AG04449 (cell line): ENCODE data around the gene IGF2BP2.

Source experiments
- CTCF ChIA-PET: fragments of 350-600 bp; formaldehyde crosslinking; extraction: SDS; loops from one replicate; lab custom pipeline; 2021; ENCODE audit warnings: antibody characterized with exemption; lab: Yijun Ruan, JAX
- POLR2A ChIA-PET: fragments of 400-600, 350-600 bp; formaldehyde crosslinking; extraction: SDS; loops from one replicate; lab custom pipeline; 2020; ENCODE audit warnings: antibody characterized with exemption, inconsistent platforms; lab: Yijun Ruan, JAX
- DNase-seq: peaks from one replicate; pipeline ENCODE4 v3.0.0-alpha.2; 2010; ENCODE audit warnings: low read depth, low spot score
- H3K4me3 ChIP-seq: 2 replicates; pipeline ENCODE4 v1.5.1; 2011; ENCODE audit warnings: low read depth, mild to moderate bottlenecking, control low read depth, low read length
- TF ChIP-seq, protein P1 (sequence below): IDR thresholded peaks from one replicate; pipeline ENCODE4 v1.5.1; 2011; ENCODE audit warnings: mild to moderate bottlenecking, moderate library complexity, low read length, control low read depth, inconsistent platforms; ENCODE audit not compliant: insufficient read depth; ENCODE audit errors: missing control alignments

Gene IGF2BP2

DNA sequence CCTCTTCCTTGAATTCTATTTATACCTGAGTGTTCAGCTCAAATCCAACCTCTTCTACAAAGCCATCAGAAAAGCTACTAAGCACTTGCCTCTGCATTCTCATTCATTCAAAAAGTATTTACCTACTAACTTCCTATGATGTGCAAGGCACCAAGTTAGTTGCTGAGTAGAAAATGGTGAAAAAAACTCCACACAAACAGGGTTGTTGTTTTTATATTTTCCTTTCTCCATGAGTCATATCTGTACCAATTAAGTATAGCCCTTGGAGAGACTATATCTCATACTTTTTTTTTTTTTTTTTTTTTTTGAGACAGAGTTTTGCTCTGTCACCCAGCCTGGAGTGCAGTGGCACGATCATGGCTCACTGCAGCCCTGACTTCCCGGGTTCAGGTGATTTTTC lies 67.7 kb downstream of the IGF2BP2 start:
- no peak overlapping the region for H3K4me3 ChIP-seq
- CTCF ChIA-PET = interaction anchor here (0.8 to 5.3 kb wide), 5 partner anchors 9 to 97 kb away, joined by 3 to 47 read pairs (median 3); no protein-coding TSS in a partner anchor
- TF ChIP-seq, protein P1, sequence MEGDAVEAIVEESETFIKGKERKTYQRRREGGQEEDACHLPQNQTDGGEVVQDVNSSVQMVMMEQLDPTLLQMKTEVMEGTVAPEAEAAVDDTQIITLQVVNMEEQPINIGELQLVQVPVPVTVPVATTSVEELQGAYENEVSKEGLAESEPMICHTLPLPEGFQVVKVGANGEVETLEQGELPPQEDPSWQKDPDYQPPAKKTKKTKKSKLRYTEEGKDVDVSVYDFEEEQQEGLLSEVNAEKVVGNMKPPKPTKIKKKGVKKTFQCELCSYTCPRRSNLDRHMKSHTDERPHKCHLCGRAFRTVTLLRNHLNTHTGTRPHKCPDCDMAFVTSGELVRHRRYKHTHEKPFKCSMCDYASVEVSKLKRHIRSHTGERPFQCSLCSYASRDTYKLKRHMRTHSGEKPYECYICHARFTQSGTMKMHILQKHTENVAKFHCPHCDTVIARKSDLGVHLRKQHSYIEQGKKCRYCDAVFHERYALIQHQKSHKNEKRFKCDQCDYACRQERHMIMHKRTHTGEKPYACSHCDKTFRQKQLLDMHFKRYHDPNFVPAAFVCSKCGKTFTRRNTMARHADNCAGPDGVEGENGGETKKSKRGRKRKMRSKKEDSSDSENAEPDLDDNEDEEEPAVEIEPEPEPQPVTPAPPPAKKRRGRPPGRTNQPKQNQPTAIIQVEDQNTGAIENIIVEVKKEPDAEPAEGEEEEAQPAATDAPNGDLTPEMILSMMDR = no peak
- DNase-seq = no peak
- POLR2A ChIA-PET = no interaction called here

DNA sequence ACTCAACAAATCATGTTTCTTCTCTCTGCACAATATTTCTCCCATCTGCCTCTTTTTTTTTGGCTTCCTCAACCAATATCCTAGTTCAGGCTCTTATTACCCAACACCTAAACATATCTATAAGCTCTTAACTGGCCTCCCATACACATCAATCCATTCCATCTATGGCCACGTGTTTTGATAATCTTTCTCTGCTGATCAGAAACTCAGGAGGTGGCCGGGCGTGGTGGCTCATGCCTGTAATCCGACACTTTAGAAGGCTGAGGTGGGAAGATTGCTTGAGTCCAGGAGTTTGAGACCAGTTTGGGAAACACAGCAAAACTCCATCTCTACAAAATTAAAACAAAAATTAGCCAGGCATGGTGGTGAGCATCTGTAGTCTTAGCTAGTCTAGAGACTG lies 68.4 kb downstream of the IGF2BP2 start:
- ChIA-PET CTCF (interaction anchor here (0.7 to 5.3 kb wide), 4 partner anchors 10 to 96 kb away, joined by 3 to 47 read pairs (median 4); no protein-coding TSS in a partner anchor), POLR2A (no interaction called here)
- TF ChIP-seq, protein P1 = no peak

DNA sequence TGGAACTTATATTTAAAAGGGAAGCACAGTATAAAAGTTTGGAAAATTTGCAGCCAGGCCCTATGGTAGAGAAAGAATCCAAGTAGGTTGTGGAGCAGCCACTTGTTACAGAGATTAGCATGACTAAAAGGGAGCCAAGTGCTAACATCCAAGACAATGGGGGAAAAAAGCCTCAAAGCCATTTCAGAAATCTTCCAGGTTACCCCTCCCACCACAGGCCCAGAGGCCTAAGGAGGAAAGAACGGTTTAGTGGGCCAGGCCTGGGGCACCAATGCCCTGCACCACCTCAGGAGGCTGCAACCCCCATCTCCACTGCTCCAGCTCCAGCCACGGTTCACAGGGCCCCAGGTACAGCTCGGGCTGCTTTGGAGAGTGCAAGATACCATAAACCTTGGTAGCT lies 69.9 kb downstream of the IGF2BP2 start:
- ChIA-PET POLR2A (no interaction called here), CTCF (interaction anchor here (0.6 to 1.5 kb wide), 2 partner anchors 13 to 32 kb away, joined by 3 read pairs; no protein-coding TSS in a partner anchor)
- no peak for DNase-seq
- no peak overlapping the region for H3K4me3 ChIP-seq
- TF ChIP-seq, protein P1 = no peak

More for the DNA sequence above, 68.4 kb downstream of the IGF2BP2 start:
- H3K4me3 ChIP-seq = no peak overlapping the region
- no peak for DNase-seq

DNA sequence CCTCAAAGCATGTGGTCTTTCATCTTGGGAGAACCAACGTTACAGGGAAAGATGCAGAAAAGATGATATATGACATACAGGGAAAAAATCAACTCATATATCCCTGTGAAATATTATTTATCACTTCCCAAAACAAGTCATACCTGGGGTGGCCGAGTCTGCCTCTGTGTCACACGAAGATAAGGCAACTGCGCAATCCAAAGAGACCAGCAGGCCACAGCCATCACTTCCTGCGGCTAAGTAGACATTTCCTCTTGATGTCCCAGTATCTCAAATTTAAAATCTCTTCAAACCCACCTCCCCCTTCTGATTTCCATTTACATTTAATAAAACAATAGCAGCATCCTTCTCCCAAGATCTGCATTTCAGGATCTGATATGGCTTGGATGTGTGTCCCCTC lies 71.5 kb downstream of the IGF2BP2 start:
- TF ChIP-seq, protein P1 = no peak
- ChIA-PET CTCF (no interaction called here), POLR2A (no interaction called here)

DNA sequence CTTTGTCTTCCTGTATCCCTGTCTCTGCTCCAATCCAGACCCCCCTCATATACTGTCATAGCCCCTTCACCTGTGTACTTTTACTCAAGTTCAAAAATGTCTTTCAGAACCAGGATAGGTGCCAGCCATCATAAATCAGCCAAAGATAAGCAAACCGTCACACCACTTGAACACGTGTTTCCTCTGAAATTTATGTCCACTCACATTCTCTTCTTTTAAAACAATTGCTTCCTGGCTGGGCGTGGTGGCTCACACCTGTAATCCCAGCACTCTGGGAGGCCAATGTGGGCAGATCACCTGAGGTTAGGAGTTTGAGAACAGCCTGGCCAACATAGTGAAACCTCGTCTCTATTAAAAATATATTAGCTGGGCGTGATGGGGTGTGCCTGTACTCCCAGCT lies 74.1 kb downstream of the IGF2BP2 start:
- CTCF ChIA-PET = interaction anchor here (2.7 kb wide), 1 partner anchor 18 kb away, joined by 16 read pairs; no protein-coding TSS in a partner anchor
- TF ChIP-seq, protein P1 = no peak
- H3K4me3 ChIP-seq = no peak overlapping the region
- DNase-seq = no peak
- POLR2A ChIA-PET = no interaction called here

More for the DNA sequence above, 71.5 kb downstream of the IGF2BP2 start:
- DNase-seq = no peak
- H3K4me3 ChIP-seq = no peak overlapping the region

DNA sequence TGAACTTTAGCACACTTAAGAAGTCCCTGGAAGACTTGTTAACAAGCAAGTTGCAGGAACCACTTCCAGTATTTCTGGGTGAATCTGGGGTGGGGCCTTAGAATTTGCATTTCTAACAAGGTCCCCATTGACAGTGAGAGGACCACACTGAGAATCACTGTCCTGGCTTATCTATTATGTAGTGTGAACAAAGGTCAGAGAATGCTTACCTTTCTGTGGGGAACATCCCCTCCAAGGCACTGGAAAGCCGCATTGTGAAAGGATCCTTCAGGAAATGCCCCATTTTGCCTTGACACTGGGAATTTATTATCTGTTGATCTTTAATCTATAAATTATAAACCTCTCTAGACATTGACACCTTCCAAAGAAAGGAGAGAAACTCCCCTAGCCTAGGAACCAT lies 74.8 kb downstream of the IGF2BP2 start:
- TF ChIP-seq, protein P1 = no peak
- DNase-seq = no peak
- ChIA-PET CTCF (interaction anchor here (1.0 to 2.7 kb wide), 2 partner anchors 19 to 90 kb away, joined by 5 to 16 read pairs; no protein-coding TSS in a partner anchor), POLR2A (no interaction called here)
- no peak overlapping the region for H3K4me3 ChIP-seq
